ENCODE measurements around the gene KCNQ5.
"Not testable (repeated sequence)": the region's sequence is repeated elsewhere in the genome, so short reads cannot be mapped to it uniquely, and the experiment has no call there.

KCNQ5 gene

GRCh38 chr6:73145690-73146089, 523.8 kb downstream of the KCNQ5 start:
- no peak for FAIRE-seq

GRCh38 chr6:73151732-73152131, 529.9 kb downstream of the KCNQ5 start:
- FAIRE-seq, result no peak

GRCh38 chr6:73152556-73152955, 530.7 kb downstream of the KCNQ5 start:
- no peak for FAIRE-seq

- no peak for FAIRE-seq
Measured at GRCh38 chr6:73152966-73153757, 531.3 kb downstream of the KCNQ5 start.

GRCh38 chr6:73156793-73157767, 535.2 kb downstream of the KCNQ5 start:
- no peak for FAIRE-seq

GRCh38 chr6:73157870-73158269, 536.0 kb downstream of the KCNQ5 start:
- FAIRE-seq, result no peak

- no peak for FAIRE-seq
Measured at GRCh38 chr6:73169111-73169510, 547.2 kb downstream of the KCNQ5 start.

GRCh38 chr6:73169633-73170032, 547.8 kb downstream of the KCNQ5 start:
- no peak for FAIRE-seq

GRCh38 chr6:73174646-73175045, 552.8 kb downstream of the KCNQ5 start:
- FAIRE-seq, result no peak

GRCh38 chr6:73176057-73176456, 554.2 kb downstream of the KCNQ5 start:
- FAIRE-seq, result no peak

GRCh38 chr6:73177221-73177944, 555.5 kb downstream of the KCNQ5 start:
- FAIRE-seq, result no peak

GRCh38 chr6:73180076-73180738, 558.3 kb downstream of the KCNQ5 start:
- no peak for FAIRE-seq

- no peak for FAIRE-seq
Measured at GRCh38 chr6:73180763-73181619, 559.1 kb downstream of the KCNQ5 start.

GRCh38 chr6:73182021-73182607, 560.2 kb downstream of the KCNQ5 start:
- no peak for FAIRE-seq

- not testable (repeated sequence) for FAIRE-seq
Measured at GRCh38 chr6:73193302-73193701, 571.4 kb downstream of the KCNQ5 start.

- FAIRE-seq, result no peak
Measured at GRCh38 chr6:73194744-73195143, 572.9 kb downstream of the KCNQ5 start.

GRCh38 chr6:73200247-73200646, 578.4 kb downstream of the KCNQ5 start:
- no peak for FAIRE-seq

GRCh38 chr6:73200735-73201134, 578.9 kb downstream of the KCNQ5 start:
- FAIRE-seq, result no peak

GRCh38 chr6:73203098-73203497, 581.2 kb downstream of the KCNQ5 start:
- FAIRE-seq, result no peak

- no peak for FAIRE-seq
Measured at GRCh38 chr6:73204252-73204651, 582.4 kb downstream of the KCNQ5 start.

GRCh38 chr6:73207221-73207837, 585.5 kb downstream of the KCNQ5 start:
- no peak for FAIRE-seq

All from colon (tissue), 2 donors.